Jurkat, Clone E6-1 (cell line): ENCODE measurements around the gene ZNF460. TPM values are rescaled to one million over a fixed set of nuclear protein-coding genes. Genes with fewer than 3 reads are reported as not detected.
"Not testable (repeated sequence)": the region's sequence is repeated elsewhere in the genome, so short reads cannot be mapped to it uniquely, and the experiment has no call there.

Source experiments
- DNase-seq: peaks from one replicate; pipeline ENCODE4 v3.0.0-alpha.2; 2011; ENCODE audit warnings: low read depth, low spot score
- H3K4me3 ChIP-seq: 2 replicates; pipeline ENCODE4 v1.5.1; 2011; ENCODE audit warnings: mild to moderate bottlenecking, low read length, control low read depth, moderate library complexity
- polyA plus RNA-seq: library from polyadenylated mRNA; unstranded; fragments of >200 nt; gene quantifications from one replicate; pipeline ENCODE4 v1.2.1, GENCODE V29; 2012; ENCODE audit warnings: missing spikeins; ENCODE audit not compliant: insufficient read length, insufficient read depth

The ZNF460 gene
- 0.55 TPM for polyA plus RNA-seq

DNA sequence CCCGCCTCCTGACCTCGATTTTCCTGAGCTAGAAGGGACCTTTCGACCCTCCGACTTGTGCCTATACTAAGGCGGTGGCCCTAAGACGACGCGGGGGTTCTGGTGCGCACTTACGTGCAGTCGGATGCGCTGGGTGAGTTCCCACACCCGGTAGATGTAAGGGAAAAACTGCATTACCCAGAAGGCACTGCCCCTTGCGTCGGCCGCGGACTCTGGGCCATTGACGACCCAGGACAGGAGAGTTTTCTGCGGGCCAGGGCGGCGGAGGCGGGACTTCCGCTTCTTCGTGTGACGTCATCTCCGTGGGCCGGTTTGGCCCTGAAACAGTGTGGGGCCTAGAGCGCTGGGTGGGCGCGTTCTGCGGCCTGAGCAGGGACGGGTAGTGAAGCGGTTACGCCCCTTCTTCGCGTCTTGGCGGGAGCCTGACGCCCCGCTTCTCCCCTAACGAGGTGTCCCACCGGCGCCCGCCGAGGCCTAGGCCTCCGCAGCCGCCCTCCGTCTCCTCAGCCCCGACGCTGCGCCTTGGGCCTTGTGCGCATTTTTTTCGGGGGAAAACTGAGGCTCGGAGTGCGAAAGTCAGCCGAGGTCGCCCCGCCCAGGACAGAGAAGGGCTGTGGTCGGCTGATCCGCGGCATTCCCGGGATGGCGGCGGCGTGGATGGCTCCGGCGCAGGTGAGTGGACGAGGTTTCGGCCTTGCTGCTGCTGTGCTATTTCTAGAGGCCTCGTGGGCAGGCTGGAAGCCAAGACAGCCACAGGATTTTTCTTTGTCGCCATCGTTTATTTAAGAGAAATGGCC lies at the start of gene ZNF460:
Gene ZNF460, plus strand, starts transcription at position 321 of the 797 bp plus-strand sequence. Its CDS starts 322 bp downstream, at position 643.
- H3K4me3 ChIP-seq = peak within 1 kb of the TSS; percentile 91
- DNase-seq = peak; percentile 96

DNA sequence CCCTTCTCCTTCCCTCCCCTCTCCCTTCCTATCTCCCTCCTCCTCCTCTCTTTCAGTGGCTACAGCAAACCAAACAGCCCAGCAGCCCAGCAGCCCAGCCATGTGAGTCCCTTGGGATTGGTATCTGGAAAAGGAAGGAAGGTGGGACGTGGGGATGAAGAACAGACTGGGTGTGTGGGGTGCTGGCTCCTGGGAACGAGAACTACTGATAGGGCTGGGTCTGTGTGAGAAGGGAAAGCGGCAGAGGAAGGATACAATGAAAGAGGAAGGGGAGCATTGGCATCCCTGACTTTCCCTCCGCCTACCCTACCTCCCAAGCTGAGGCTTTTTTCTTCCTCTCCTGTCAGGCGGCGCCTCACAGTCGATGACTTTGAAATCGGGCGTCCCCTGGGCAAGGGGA lies 48.6 kb upstream of the ZNF460 start:
- no peak for DNase-seq
- no peak overlapping the region for H3K4me3 ChIP-seq

- peak; percentile 24 for DNase-seq
- H3K4me3 ChIP-seq = no peak overlapping the region
Measured at GRCh38 chr19:57233207-57233606, 47.1 kb upstream of the ZNF460 start.

- DNase-seq = no peak
- H3K4me3 ChIP-seq = peak overlapping the region; percentile 96
Measured at GRCh38 chr19:57239982-57240310, 40.3 kb upstream of the ZNF460 start.

DNA sequence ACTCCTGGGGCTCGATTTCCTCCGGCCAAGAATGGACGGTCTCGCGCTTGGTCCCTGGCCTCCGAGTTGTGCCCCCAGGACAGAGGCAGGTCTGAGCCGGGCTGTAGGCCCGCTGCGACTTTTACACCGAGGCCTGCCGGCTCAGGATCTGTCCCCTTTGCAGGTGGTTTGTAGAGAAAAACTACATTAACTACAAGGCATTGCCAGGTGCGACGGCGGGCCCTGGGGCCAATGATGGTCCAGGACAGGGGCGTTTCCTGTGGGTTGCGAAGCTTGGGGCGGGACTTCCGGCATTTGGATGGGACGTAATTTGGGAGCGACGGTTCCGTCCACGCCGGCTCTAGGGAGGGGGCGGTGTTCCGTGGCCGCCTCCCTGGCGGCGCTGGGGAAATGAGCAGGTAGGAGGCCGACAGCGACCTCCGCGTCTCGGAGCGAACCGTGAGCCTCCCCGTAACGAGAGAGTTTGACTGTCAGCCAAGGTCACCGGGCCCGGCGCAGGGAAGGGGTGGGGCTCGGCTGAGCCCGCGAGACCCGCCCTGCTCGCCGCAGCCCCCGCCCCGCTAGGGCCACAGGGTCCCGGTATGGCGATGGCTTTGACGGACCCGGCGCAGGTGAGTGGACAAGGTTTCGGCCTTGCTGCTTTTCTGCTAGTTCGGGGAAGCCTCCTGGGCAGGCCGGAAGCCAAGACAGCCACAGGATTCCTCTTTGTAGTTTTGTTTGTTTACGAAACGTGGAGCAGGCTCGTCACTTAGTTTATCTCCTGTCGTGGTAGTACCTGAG lies 39.8 kb upstream of the ZNF460 start, which contains the start of gene ZNF805:
Gene ZNF805, plus strand, starts transcription at position 322 of the 780 bp plus-strand sequence. Its CDS starts 260 bp downstream, at position 582.
- H3K4me3 ChIP-seq = peak within 1 kb of the TSS; percentile 96
- DNase-seq = peak; percentile 93

GRCh38 chr19:57241176-57241575 lies 39.1 kb upstream of the ZNF460 start:
- DNase-seq = no peak
- peak overlapping the region; percentile 96 for H3K4me3 ChIP-seq

- no peak for DNase-seq
- no peak overlapping the region for H3K4me3 ChIP-seq
Measured at GRCh38 chr19:57242821-57243220, 37.5 kb upstream of the ZNF460 start.

GRCh38 chr19:57244513-57244912 lies 35.8 kb upstream of the ZNF460 start:
- no peak for DNase-seq
- H3K4me3 ChIP-seq = no peak overlapping the region

GRCh38 chr19:57245066-57245465 lies 35.2 kb upstream of the ZNF460 start:
- no peak for DNase-seq
- no peak overlapping the region for H3K4me3 ChIP-seq

- H3K4me3 ChIP-seq = no peak overlapping the region
- no peak for DNase-seq
Measured at GRCh38 chr19:57245959-57246358, 34.3 kb upstream of the ZNF460 start.

DNA sequence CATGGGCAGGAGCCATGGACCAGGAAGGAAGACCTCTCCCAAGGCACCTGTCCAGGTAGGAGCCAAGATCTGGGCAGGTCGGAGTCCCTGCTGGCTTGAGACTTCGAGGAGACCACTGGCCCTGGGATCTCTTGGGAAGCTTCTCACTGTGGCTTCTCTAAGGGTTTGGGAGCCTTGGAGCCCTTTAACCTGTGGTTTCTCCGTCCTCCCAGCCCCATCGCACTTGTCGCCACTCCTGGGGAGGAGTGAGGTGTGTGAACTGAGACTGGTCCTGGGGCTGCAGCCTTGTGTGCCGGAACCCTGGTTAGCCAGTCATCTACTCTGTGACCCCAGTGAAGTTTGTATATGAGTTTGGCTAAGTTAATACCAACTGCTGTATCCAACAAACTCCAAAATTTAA lies 31.6 kb upstream of the ZNF460 start:
- DNase-seq = no peak
- no peak overlapping the region for H3K4me3 ChIP-seq

GRCh38 chr19:57249329-57249728 lies 31.0 kb upstream of the ZNF460 start:
- DNase-seq = no peak
- H3K4me3 ChIP-seq = no peak overlapping the region

GRCh38 chr19:57253767-57254166 lies 26.5 kb upstream of the ZNF460 start:
- DNase-seq, H3K4me3 ChIP-seq: not testable (repeated sequence)

DNA sequence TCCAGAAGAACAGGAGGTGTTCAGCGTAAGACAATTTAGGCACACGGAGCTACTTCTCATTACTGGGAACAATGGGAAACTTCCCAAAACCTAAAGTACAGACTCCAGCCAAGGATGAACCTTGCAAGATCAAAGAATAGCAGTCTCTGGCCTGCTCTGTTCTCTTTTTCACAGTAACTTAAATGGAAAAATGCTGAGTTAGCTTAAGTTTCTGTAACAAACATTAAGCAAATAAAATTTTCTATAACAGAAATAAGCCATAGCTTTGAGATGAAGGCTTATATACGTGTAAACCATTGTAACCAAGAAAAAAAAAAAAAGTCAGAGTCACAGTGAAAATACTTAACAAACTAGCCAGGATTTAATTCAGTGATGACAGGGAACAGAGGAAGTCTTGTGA lies 18.2 kb upstream of the ZNF460 start:
- no peak for DNase-seq

GRCh38 chr19:57263244-57263741 lies 17.0 kb upstream of the ZNF460 start:
- no peak for DNase-seq
- no peak overlapping the region for H3K4me3 ChIP-seq

More for the DNA sequence above, 18.2 kb upstream of the ZNF460 start:
- no peak overlapping the region for H3K4me3 ChIP-seq

- DNase-seq = no peak
- H3K4me3 ChIP-seq = no peak overlapping the region
Measured at GRCh38 chr19:57267291-57267690, 13.0 kb upstream of the ZNF460 start.

GRCh38 chr19:57269515-57270250 lies 10.6 kb upstream of the ZNF460 start:
- no peak overlapping the region for H3K4me3 ChIP-seq
- DNase-seq = no peak

DNA sequence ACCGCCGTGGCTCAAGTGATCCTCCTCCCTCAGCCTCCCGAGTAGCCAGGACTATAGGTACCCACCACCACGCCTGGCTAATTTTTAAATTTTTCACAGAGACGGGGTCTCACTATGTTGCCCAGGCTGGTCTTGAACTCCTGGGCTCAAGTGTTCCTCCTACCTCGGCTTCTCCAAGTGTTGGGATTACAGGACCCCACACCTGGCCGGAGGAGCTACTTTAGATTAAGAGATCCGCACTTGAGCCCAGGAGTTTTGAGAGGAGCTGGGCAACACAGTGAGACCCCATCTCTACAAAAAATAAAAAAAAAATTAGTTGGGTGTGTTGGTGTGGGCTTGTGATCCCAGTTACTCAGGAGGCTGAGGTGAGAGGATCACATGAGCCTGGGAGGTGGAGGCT lies 9.0 kb upstream of the ZNF460 start:
- H3K4me3 ChIP-seq = no peak overlapping the region
- DNase-seq = no peak

- no peak for DNase-seq
- H3K4me3 ChIP-seq = no peak overlapping the region
Measured at GRCh38 chr19:57273014-57273413, 7.3 kb upstream of the ZNF460 start.
